ENCODE measurements around the gene BORCS6.

Gene BORCS6

DNA sequence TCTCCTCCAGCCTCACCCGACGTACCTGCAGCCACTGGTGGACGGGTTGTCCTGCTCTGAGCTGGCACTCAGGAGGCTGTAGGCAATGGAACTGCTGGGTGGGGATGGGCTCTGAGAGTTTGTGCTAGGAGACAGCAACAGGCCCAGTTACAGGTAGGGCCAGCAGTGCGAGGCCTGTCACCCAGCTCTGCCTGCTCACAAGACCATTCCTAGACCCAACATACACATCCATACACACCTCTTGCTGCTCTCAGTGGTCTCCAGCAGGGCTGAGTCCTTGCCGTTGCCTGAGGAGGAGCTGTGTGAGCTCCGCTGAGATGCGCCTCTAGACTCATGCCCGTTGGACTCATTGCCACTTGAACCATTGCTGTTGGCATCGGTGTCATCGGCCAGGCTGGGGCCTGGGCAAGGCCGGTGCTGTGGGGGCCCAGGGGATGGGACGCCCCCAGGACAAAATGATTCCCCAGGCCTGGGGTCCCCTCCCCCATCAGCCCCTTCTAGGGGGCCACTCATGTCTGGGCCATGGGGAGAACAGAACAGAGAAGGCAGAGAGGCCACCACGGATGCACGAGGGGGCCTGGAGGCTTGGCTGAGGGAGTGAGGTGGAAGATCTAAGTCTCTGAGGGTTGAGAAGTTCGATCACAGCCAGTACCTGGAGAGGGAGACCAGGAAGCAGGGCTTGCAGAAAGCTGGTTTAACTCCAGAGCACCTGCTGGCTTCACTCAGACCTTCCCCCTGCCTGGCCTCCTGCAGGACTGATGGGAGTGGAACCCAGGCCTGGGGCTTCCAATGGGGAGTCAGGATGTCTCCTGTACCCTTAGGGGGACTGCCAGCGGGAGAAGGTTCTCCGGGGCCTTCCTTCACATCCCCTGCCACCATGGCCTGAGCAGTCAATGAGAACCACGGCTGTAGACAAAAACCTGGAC, 39.5 kb downstream of the BORCS6 start:
- TF ChIP-seq, protein P1, sequence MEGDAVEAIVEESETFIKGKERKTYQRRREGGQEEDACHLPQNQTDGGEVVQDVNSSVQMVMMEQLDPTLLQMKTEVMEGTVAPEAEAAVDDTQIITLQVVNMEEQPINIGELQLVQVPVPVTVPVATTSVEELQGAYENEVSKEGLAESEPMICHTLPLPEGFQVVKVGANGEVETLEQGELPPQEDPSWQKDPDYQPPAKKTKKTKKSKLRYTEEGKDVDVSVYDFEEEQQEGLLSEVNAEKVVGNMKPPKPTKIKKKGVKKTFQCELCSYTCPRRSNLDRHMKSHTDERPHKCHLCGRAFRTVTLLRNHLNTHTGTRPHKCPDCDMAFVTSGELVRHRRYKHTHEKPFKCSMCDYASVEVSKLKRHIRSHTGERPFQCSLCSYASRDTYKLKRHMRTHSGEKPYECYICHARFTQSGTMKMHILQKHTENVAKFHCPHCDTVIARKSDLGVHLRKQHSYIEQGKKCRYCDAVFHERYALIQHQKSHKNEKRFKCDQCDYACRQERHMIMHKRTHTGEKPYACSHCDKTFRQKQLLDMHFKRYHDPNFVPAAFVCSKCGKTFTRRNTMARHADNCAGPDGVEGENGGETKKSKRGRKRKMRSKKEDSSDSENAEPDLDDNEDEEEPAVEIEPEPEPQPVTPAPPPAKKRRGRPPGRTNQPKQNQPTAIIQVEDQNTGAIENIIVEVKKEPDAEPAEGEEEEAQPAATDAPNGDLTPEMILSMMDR (IDR thresholded peaks at IDR 0.05; ENCODE audit: low read depth, low read length, poor library complexity, severe bottlenecking), result no peak
- TF ChIP-seq EZH2phosphoT487 (IDR thresholded peaks at IDR 0.05; ENCODE audit: borderline replicate concordance, low read length), result no peak
- H3K27me3 ChIP-seq (ENCODE audit: control insufficient read depth, low read length), result no peaks in the 10 kb centered on the region
- H3K79me2 ChIP-seq (ENCODE audit: control insufficient read depth, low read length), result peaks cover 24% of the 10 kb centered on the region
- H3K4me2 ChIP-seq (ENCODE audit: low read length), result peak overlapping the region; percentile 99
- H3K4me1 ChIP-seq (ENCODE audit: control insufficient read depth, low read length), result peaks cover 52% of the 10 kb centered on the region
- H4K20me1 ChIP-seq (ENCODE audit: control insufficient read depth, insufficient read depth, low read depth, low read length), result no peaks in the 10 kb centered on the region
- H3K9me3 ChIP-seq (ENCODE audit: control insufficient read depth, insufficient read depth, low read length), result no peaks in the 10 kb centered on the region
- H3K9me2 ChIP-seq (replicated peaks; ENCODE audit: control insufficient read depth, low read length), result no peaks in the 10 kb centered on the region
- H3K36me3 ChIP-seq (ENCODE audit: control insufficient read depth, low read length), result peaks cover 46% of the 10 kb centered on the region
- peak overlapping the region; percentile 64 for H3K27ac ChIP-seq (ENCODE audit: low read depth, low read length)
- H3F3A ChIP-seq (ENCODE audit: control insufficient read depth, insufficient read depth), result peaks cover 11% of the 10 kb centered on the region
- H3K4me3 ChIP-seq (ENCODE audit: low read length), result peak overlapping the region; percentile 90

DNA sequence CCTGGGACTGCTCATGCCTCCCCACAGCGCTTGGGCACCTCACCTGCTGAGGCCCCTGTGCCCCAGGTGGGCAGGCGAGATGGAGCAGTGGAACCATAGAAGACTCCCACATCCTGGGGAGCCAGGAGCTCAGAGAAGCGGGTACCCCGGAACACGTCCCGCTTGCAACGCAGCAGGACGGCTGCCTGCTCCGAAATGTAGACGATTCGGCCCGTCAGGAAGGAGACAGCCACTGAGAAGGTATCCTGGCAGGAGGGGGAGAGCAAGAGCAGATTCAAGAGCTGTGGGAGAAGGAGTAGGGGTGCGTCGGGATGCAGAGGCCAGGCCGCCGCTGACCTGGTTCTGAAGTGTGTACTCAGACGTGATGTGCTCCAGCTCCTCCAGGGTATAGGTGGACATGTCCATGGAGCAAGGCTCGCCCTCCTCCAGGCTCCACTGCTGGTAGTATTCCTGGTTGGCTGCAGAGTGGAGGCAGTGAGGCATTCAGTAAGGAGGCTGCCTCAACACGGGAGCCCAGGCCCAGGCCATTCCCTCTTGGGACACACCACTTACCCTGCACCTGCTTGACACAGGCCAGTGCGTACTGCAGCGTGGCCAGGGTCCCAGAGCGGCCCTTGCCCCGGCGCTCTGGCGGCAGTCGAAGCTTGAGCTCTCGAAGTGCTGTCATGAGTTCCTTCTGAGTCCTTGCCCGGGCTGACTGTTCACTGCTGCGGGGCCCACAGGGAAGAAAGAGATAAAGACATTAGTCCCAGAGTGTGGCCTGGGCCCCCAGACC, 40.4 kb downstream of the BORCS6 start:
- H4K20me1 ChIP-seq (ENCODE audit: control insufficient read depth, insufficient read depth, low read depth, low read length), result no peaks in the 10 kb centered on the region
- H3K4me1 ChIP-seq (ENCODE audit: control insufficient read depth, low read length), result peaks cover 44% of the 10 kb centered on the region

DNA sequence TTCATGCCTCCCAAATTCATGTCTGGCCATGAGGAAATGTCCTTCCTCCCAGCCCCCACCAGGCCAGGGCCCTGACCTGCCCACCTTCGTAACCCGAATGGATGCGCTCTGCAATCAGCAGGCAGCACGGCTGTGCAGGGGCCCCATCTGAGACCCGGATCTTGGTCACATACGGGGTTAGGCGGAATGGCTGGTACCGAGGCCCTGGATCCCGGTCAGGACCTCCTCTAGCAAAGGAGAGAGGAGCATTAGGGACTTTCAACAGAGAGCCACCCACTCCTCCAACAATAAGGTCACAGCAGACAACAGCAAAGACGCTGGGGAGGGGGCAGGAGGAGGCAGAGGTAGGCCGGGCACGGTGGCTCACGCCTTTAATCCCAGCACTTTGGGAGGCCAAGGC, 41.4 kb downstream of the BORCS6 start:
- no peaks in the 10 kb centered on the region for H3K9me3 ChIP-seq (ENCODE audit: control insufficient read depth, insufficient read depth, low read length)
- no peak overlapping the region for H3K4me2 ChIP-seq (ENCODE audit: low read length)
- peaks cover 33% of the 10 kb centered on the region for H3K4me1 ChIP-seq (ENCODE audit: control insufficient read depth, low read length)
- TF ChIP-seq EZH2phosphoT487 (IDR thresholded peaks at IDR 0.05; ENCODE audit: borderline replicate concordance, low read length), result no peak
- TF ChIP-seq, protein P1 (IDR thresholded peaks at IDR 0.05; ENCODE audit: low read depth, low read length, poor library complexity, severe bottlenecking), result no peak
- peaks cover 21% of the 10 kb centered on the region for H3K79me2 ChIP-seq (ENCODE audit: control insufficient read depth, low read length)
- H3K27me3 ChIP-seq (ENCODE audit: control insufficient read depth, low read length), result no peaks in the 10 kb centered on the region
- no peak overlapping the region for H3K27ac ChIP-seq (ENCODE audit: low read depth, low read length)
- H3K36me3 ChIP-seq (ENCODE audit: control insufficient read depth, low read length), result peaks cover 58% of the 10 kb centered on the region
- no peaks in the 10 kb centered on the region for H3K9me2 ChIP-seq (replicated peaks; ENCODE audit: control insufficient read depth, low read length)
- H4K20me1 ChIP-seq (ENCODE audit: control insufficient read depth, insufficient read depth, low read depth, low read length), result no peaks in the 10 kb centered on the region
- H3F3A ChIP-seq (ENCODE audit: control insufficient read depth, insufficient read depth), result peaks cover 6% of the 10 kb centered on the region
- H3K4me3 ChIP-seq (ENCODE audit: low read length), result no peak overlapping the region

More for the DNA sequence above, 40.4 kb downstream of the BORCS6 start:
- no peak overlapping the region for H3K27ac ChIP-seq (ENCODE audit: low read depth, low read length)
- TF ChIP-seq, protein P1 (IDR thresholded peaks at IDR 0.05; ENCODE audit: low read depth, low read length, poor library complexity, severe bottlenecking), result no peak
- TF ChIP-seq EZH2phosphoT487 (IDR thresholded peaks at IDR 0.05; ENCODE audit: borderline replicate concordance, low read length), result no peak
- no peaks in the 10 kb centered on the region for H3K27me3 ChIP-seq (ENCODE audit: control insufficient read depth, low read length)
- peaks cover 21% of the 10 kb centered on the region for H3K79me2 ChIP-seq (ENCODE audit: control insufficient read depth, low read length)
- no peak overlapping the region for H3K4me3 ChIP-seq (ENCODE audit: low read length)
- peaks cover 51% of the 10 kb centered on the region for H3K36me3 ChIP-seq (ENCODE audit: control insufficient read depth, low read length)
- no peaks in the 10 kb centered on the region for H3K9me2 ChIP-seq (replicated peaks; ENCODE audit: control insufficient read depth, low read length)
- H3K9me3 ChIP-seq (ENCODE audit: control insufficient read depth, insufficient read depth, low read length), result no peaks in the 10 kb centered on the region
- peaks cover 6% of the 10 kb centered on the region for H3F3A ChIP-seq (ENCODE audit: control insufficient read depth, insufficient read depth)
- H3K4me2 ChIP-seq (ENCODE audit: low read length), result no peak overlapping the region
